Stromal cell of bone marrow (primary cell): Measurements from ENCODE around the gene C11orf68.
"Not testable (repeated sequence)": the region's sequence is repeated elsewhere in the genome, so short reads cannot be mapped to it uniquely, and the experiment has no call there.

Source experiments
- DNase-seq: peaks from one replicate; pipeline ENCODE4 v3.0.0-alpha.2; 2012; ENCODE audit warnings: low read depth

The C11orf68 gene

DNA sequence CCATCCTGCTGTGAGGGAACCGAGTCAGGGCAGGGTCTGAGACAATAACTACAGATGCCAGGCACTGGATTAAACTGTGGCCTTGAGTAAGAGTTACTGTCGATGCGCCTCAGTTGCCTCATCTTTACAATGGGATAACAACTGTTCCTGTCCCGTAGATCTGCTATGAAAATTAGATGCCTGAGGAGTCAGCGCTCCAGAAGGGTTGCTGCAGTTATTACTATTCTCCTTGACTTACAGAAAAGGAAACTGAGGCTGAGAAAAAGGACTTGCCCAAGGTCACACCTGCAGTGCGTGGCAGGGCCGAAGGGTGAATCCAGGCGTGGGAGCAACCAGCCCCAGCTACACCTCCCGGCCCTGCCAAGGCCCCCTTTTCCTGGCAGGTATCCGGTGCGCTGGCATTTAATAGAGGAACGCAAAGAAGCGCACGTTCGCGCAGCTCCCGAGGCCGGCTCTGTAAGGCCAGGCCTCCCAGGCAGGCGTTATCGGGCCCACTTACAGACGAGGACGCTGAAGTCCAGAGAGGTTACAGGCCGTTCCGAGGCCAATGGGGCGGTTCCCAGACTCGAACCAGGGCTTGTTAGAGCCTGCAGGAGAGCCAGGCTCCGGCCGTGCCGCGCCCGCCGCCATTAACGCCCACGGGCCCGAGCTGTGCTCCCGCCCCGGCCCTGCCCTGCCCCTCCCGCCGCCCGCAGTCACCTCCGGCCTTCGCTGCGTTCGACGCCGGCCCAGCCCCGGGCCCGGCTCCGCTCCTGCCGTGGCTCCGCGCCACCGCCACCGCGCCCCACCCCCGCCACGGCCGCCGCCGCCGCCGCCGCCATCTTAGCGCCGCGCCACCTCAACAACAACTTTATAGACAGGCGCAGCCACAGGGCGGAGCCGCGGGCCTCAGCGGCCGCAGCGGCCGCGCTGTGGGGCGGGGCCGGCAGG is at the start of gene C11orf68:
C11orf68 (minus strand) TSS at position 852 of the 930 bp plus-strand sequence; CDS start at position 821, 31 bp downstream.
- no peak for DNase-seq

DNA sequence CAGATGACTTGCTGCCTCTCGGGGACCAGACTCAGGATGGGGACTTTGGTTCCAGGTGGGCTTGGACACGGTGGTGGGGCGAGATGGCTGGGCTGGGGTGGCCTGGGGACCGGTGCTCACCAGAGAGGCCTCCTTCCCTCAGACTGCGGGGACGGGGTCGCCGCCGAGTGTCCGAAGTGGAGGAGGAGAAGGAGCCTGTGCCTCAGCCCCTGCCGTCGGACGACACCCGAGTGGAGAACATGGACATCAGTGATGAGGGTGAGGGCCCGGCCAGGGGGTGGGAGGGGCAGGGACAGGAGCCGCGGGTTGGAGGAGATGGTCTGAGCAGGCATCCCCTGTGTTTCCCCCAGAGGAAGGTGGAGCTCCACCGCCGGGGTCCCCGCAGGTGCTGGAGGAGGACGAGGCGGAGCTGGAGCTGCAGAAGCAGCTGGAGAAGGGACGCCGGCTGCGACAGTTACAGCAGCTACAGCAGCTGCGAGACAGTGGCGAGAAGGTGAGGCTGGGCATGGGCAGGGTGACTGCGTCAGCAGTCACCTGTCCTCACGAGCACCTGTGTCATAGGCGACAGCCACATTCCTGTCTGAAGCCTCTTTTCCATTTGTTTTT is 48.6 kb upstream of the C11orf68 start:
- DNase-seq, result no peak

DNA sequence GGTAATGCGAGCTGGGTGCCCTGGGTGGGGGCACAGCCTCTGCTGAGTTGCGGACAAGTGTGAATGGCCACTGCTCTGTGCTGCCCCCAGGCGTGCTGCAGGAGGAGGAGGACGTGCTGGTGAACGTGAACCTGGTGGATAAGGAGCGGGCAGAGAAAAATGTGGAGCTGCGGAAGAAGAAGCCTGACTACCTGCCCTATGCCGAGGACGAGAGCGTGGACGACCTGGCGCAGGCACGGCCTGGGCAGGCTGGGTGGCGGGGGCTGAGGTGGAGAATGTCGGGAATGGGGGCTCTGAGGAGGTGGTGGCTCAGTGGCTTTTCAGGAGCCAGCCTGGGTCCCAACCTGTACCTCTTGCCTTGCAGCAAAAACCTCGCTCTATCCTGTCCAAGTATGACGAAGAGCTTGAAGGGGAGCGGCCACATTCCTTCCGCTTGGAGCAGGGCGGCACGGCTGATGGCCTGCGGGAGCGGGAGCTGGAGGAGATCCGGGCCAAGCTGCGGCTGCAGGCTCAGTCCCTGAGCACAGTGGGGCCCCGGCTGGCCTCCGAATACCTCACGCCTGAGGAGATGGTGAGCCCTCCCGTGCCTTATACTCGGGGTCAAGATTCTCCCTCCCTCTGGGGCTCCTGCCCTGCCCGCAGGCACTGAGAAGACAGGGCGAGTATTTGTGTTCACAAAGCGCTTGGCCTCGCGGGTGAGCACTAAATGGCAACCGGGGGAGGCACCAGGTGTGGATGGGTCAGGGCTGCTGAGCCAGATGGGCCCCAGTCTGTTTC is 47.3 kb upstream of the C11orf68 start:
- DNase-seq, result no peak

DNA sequence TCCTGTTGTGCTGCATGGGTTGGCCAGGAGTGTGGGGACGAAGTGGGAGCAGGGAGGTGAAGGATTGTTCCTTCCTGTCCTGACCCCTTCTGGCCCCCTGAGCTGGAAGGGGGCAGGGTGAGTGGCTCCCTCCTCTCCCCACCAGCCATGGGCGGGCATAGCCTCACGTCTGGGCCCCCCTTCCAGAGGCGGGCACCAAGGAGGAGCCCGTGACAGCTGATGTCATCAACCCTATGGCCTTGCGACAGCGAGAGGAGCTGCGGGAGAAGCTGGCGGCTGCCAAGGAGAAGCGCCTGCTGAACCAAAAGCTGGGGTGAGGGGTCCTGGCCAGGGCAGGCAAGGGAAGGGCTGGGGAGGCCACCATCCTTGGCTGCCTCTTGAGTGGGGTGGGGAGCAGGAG is 46.0 kb upstream of the C11orf68 start:
- DNase-seq, result no peak

DNA sequence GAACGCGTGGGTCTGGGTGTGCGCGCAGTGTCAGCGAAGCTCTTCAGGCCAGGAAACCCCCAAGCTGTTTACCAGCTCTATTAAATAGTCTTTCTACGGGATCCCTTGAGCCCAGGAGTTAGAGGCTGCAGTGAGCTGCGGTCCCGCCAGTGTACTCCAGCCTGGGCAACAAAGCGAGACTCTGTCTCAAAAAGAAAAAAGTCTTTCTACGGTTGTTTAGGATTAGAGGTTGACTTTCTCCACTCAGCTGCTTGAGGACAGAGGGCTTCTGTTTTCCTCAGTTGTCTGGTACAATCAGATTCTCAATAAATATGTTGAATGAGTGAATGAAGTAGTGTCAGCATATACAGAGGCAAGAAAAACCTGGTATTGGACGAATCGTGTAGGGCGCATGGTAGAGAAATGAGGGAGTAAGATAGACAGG is 43.3 kb upstream of the C11orf68 start:
- DNase-seq, result no peak

DNA sequence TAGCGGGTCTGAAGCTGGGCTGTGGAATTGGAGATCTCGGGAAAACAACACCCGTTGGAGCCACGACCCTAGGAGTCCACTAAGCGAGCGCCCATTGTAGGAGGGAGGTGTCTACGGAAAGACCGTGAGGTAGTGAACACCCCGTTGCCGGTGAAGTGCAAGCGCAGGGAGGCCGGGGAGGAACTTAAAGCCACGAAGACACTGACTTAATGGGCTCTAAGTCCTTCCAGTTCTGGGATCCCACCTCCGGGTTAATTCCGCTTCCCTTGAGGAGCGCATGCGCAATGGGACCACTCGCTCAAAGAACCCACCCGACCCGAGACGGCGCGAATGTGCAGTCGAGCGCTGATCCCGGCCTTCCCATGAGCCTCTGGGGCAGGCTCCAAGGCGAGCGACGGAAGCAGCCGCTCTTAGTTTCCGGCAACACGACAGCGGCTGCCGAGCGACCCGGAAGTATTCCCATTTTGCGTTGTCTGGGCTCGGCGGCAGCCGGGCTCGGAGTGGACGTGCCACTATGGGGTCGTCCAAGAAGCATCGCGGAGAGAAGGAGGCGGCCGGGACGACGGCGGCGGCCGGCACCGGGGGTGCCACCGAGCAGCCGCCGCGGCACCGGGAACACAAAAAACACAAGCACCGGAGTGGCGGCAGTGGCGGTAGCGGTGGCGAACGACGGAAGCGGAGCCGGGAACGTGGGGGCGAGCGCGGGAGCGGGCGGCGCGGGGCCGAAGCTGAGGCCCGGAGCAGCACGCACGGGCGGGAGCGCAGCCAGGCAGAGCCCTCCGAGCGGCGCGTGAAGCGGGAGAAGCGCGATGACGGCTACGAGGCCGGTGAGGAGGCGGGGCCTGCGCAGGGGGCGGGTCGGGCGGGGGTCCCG is 42.6 kb upstream of the C11orf68 start, which contains the start of gene SART1:
SART1 (plus strand) TSS at position 468 of the 874 bp plus-strand sequence; CDS start at position 515, 47 bp downstream.
- DNase-seq, result peak; percentile 96

DNA sequence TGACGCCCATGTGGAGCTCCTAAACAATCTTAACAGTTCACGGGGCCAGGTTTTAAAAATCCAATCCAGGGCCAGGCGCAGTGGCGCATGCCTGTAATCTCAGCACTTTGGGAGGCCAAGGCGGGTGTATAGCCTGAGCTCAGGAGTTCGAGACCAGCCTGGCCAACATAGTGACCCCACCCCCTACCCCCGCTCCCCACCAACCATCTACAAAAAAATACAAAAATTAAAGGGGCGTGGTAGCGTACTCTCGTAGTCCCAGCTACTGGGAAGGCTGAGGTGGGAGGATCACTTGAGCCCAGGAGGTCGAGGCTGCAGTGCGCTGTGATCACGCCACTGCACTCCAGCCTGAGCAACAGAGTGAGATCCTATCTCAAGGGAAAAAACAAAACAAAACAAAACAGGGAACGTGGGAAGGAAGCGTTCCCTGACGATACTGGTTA is 42.0 kb upstream of the C11orf68 start:
- DNase-seq, result no peak

DNA sequence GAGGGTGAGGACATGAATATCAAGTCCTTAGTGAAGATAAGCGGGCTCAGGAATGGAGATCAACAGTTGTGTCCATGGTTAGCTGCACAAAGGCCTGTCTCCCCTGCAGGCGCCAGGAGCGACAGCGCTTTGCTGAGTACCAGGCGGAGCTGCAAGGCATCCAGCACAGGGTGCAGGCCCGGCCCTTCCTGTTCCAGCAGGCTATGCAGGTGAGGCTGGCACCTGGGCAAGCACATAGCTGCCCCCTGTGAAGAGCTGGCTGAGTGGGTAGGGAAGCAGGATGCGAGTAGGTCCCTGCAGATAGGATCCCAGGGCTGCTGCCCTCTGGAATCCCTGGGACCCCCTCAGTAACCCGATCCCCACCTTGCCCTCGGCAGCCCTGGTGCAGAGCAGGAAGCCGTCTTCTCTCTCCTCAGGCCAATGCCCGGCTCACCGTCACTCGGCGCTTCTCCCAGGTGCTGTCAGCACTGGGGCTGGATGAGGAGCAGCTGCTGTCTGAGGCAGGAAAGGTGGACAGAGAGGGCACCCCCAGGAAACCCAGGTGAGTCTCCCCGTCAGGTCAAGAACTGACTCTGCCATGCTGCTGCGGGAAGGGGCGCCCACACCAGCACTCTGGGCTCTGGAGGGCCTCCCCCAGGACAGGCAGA is 40.0 kb upstream of the C11orf68 start:
- no peak for DNase-seq

DNA sequence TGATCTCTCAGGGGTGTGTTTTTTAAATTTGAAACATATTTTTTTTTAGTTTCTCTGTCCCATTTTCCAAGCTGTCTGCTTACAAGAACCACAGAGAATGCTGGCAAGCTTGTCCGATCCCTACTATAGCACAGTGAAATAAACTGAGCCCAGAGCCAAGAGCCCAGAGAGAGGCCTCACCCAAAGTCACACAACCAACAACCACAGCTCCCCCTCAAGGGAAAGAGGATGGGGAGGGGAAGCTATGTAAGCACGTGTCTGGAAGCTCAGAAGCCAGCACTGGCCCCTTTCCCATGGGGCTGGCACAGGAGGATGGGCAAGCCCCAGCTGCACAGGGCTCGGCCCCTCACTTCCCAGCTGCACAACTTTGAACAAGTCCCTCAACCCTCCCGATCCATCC is 39.4 kb upstream of the C11orf68 start:
- DNase-seq, result no peak

DNA sequence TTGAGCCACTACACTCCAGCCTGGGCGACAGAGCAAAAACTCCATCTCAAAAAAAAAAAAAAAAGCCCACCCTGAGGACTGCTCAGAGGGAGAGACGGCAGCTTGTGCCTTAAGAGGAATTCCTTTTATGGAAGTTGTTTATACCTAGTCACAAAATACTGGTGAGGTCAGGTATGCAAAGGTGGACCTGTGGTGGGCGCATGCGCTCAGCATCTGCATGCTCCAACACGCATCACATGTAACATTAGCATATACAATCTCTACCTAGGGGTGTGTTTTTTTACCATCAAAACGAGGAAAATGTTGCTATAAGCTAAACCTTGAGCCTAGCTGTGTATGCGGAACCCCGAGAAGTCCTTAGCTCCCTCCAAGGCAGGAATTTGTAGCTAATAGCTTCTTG is 35.9 kb upstream of the C11orf68 start:
- DNase-seq, result no peak

DNA sequence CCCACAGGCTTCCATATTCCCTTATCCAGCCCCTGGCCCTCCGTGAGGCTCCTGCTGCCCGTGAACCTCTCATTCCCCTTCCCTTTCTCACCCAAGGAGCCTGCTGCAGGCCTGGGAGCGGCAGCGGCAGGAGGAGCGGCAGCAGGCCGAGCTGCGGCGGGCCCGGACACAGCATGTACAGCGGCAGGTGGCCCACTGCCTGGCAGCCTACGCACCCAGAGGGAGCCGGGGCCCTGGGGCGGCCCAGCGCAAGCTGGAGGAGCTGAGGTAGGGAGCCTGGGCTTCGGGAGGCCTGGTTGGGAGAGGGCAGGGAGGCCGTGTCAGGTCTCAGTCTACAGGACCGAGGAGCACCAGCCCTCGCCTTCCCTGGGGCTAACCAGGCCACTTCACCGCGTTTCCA is 34.6 kb upstream of the C11orf68 start:
- DNase-seq, result no peak

DNA sequence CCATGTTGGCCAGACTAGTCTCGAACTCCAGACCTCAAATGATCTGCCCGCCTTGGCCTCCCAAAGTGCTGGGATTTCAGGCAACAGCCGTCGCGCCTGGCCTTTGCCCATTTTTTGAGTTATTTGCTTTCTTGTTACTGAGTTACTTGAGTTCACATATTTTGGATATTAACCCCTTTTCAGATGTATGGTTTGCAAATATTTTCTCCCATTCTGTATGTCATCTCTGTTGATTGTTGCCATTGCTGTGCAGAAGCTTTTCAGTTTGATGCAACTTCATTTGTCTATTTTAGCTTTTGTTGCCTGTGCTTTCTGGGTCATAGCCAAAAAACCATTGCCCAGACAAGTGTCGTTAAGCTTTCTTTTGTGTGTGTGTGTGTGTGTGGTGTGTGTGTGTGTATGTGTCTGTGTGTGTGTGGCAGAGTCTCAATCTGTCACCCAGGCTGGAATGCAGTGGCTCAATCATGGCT is 33.2 kb upstream of the C11orf68 start:
- no peak for DNase-seq

DNA sequence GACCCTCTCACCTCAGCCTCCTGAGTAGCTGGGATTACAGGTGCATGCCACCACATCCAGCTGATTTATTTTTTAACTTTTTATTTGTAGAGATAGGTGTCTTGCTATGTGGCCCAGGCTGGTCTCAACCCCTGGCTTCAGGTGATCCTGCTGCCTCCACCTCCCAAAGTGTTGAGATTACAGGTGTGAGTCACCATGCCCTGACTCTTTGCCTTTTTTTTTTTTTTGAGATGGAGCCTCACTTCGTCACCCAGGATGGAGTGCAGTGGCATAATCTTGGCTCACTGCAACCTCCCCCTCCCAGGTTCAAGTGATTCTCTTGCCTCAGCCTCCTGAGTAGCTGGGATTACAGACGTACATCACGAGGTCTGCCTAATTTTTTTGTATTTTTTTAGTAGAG is 32.8 kb upstream of the C11orf68 start:
- DNase-seq, result not testable (repeated sequence)

DNA sequence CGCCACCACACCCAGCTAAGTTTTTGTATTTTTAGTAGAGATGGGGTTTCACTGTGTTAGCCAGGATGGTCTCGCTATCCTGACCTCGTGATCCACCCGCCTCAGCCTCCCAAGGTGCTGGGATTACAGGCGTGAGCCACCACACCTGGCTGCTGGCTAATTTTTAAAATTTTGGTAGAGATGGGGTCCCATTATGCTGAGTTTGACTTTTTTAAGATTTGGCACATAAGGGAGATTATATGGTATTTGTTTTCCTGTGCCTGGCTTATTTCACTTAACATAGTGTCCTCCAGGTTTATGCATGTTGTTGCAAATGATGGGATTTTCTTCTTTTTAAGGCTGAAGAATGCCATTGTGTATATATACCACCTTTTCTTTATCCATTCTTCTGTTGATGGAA is 31.8 kb upstream of the C11orf68 start:
- not testable (repeated sequence) for DNase-seq

DNA sequence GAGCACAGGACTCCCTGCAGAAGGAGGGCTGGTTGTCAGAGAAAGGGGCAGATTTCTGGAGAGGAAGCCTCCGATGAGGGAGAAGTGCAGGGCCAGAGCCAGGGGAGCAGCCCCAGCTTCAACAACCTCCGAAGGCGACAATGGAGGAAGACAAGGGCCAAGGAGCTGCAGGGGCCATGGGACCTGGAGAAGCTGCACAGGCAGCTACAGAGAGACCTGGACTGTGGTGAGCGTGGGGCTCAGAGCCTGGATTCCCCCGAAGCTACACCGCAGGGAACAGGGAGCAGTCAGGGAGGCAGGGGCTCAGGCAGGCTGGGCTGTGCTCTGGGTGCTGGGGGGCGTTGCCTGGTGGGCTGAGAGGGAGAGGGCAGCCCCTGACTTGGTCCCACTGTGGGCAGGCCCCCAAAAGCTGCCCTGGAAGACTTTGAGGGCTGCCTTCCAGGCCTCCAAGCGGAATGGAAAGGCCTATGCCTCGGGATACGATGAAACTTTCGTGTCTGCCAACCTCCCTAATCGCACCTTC is 28.8 kb upstream of the C11orf68 start:
- DNase-seq, result no peak

DNA sequence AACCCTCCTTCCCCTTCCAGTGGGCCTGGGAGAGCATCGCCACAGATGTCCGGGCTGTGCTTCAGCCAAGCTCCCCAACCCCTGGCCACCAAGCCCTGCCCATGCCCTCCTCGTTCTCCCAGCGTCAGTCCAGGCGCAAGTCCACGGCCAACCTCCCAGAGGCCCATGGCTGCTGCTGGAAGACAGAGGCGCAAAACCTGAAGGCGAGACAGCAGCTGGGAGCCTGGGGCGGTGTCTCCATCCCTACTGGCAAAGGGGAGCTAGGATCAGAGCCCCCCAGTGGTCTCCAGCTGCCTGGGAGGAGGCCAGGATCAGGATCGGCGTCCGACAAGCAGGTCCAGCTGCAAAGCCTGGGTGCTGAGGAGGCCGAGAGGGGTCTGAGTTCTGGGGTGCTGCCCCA is 28.3 kb upstream of the C11orf68 start:
- DNase-seq, result no peak

DNA sequence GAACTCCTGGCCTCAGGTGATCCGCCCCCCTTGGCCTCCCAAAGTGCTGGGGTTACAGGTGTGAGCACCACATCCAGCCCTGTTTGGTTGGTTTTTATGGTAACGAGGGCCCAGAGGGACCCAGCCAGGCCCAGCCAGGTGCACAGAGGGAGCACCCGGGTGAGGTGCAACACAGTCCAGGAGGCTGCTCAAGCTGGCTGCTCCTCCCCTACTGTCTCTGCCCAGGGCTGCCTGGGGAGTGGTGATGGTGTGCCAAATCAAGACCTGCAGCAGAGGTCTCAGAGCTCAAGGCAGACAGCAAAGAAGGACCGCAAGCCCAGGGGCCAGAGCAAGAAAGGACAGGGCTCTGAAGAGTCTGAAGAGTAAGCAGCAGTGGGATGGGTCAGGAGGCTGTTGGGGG is 27.8 kb upstream of the C11orf68 start:
- no peak for DNase-seq

DNA sequence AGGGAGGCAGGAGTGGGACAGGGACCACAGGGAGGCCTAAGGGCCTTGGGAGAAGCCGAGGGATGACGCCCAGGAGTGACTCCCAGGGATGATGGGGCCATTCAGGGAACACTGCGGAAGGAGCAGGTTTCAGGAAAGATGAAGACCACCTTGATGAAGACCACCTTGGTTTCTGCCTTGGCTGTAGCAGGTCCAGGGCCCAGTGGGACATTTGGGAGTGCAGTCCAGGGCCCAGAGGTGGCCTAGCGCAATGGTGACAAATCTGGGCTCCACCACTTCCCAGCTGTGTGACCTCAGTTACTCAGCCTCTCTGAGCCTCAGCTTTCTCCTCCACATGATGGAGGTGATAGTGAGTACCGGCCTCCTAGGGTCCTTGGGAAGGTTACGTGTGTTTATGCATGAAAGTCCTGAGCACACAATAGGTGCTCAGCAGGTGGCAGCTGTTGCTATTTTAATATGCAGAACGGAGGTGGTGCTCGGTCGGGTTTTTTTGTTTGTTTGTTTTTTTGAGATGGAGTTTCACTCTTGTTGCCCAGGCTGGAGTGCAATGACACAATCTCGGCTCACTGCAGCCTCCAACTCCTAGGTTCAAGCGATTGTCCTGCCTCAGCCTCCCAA is 27.2 kb upstream of the C11orf68 start:
- DNase-seq, result no peak

DNA sequence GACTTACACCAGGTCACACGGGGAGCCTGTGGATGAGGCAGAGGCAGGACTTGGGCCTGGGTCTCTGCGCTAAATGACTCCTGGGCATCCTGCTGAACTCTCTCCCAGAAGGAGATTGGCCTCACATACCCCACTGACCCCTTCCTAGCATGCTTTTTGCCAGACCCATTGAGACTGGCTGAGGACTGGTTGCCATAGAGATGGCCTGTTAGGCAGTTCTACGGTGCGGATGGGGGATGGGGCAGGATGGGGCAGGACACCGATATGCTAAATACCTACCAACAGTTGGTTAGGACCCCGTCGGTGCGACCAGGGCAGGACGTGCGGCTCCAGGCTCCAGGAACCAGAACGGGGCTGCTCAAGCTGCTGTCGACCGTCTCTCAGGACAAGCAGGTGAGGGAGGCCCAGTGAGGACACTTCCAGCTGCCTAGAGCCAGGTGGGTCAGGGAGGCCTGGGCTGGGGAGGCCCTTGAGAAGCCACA is 26.6 kb upstream of the C11orf68 start, which contains the start of gene TSGA10IP:
TSGA10IP (plus strand) TSS at position 51 of the 482 bp plus-strand sequence; CDS start at position 247, 196 bp downstream.
- no peak for DNase-seq

DNA sequence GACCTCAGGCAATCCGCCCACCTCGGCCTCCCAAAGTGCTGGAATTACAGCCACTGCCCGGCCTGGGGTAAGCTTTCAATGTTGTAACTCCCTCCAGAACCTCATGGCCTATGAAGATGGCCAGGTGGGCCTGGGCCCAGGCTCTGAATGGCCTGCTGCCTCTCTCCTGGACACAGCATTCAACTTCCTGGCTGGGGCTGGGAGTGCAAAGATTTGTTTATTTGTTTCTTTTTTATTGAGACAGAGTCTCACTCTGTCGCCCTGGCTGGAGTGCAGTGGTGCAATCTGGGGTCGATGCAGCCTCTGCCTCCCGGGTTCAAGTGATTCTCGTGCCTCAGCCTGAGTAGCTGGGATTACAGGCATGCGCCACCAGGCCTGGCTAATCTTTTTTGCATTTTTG is 25.9 kb upstream of the C11orf68 start:
- no peak for DNase-seq
